GM19193 (cell line): ENCODE results near the gene HTATSF1.

Experiments used
- POLR2A ChIP-seq: IDR thresholded peaks from 4 replicates; pipeline ENCODE4 v1.6.1; 2011; ENCODE audit not compliant: insufficient read depth, insufficient read length; ENCODE audit errors: extremely low read depth

Gene HTATSF1

GRCh38 chrX:136480383-136480782 is 17.0 kb upstream of the HTATSF1 start:
- no peak for TF ChIP-seq POLR2A

DNA sequence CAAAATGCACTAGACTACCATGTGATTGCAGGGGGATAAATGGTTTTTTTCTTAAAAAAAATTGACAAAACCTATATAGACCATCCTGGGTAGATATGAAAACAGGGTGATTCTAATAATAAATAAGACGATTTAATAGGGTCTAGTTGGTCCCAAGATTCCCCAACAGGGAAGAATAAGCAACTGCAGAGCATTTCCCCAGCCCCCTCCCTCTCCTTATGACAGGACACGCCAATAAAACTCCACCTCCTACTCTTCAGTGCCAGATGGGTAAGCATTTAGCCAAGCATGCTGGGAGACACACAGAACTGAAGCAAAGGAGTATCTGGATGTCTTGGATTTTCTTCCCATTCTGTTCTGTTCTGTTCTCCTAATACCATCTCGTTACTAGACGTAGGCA is 9.7 kb upstream of the HTATSF1 start, which contains the start of gene BRS3:
Gene BRS3, plus strand, starts transcription at position 301 of the 400 bp plus-strand sequence. CDS start 168 bp downstream, outside the sequence.
- no peak for TF ChIP-seq POLR2A

DNA sequence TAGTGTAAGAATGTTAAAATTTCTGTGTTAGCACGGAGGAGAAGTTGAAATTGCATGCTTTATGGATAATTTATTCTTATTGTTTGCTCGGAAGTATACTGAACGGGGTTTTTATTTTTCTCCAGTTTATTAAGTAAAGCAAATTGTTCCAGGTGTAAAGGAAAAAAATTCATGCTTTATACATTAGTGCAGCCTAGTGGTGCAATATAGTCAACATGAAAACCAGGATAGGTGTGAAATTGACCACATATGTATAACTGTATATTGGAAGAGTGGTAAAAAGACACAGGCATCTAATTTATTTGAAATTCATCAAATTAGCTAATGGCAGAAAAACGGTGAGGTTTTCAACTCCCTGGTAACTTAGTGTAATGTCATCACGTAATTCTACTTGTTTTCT is 8.7 kb upstream of the HTATSF1 start:
- no peak for TF ChIP-seq POLR2A

- no peak for TF ChIP-seq POLR2A
Measured at GRCh38 chrX:136491832-136492231, 5.6 kb upstream of the HTATSF1 start.

DNA sequence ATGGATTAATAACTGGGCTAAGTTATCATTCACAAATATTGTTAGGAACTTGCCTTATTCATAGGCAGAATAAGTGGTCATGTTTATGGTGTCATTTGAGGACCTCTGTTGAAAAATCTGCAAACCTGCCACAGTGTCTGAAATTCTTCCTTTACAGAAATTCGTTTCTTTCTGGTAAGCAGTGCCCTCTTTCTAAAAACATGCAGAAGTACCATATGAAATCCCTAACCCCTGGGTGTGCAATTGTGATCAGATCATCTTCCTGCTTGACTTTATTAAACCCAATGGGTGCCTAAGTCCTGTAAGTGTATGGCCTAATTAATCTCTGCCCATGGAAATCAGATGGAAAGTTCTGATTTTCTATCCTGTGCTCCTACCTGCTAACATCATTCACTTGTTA is 4.4 kb upstream of the HTATSF1 start:
- no peak for TF ChIP-seq POLR2A

- TF ChIP-seq POLR2A = no peak
Measured at GRCh38 chrX:136495043-136495442, 2.3 kb upstream of the HTATSF1 start.

GRCh38 chrX:136496186-136496763 is 1.1 kb upstream of the HTATSF1 start:
- TF ChIP-seq POLR2A = no peak

DNA sequence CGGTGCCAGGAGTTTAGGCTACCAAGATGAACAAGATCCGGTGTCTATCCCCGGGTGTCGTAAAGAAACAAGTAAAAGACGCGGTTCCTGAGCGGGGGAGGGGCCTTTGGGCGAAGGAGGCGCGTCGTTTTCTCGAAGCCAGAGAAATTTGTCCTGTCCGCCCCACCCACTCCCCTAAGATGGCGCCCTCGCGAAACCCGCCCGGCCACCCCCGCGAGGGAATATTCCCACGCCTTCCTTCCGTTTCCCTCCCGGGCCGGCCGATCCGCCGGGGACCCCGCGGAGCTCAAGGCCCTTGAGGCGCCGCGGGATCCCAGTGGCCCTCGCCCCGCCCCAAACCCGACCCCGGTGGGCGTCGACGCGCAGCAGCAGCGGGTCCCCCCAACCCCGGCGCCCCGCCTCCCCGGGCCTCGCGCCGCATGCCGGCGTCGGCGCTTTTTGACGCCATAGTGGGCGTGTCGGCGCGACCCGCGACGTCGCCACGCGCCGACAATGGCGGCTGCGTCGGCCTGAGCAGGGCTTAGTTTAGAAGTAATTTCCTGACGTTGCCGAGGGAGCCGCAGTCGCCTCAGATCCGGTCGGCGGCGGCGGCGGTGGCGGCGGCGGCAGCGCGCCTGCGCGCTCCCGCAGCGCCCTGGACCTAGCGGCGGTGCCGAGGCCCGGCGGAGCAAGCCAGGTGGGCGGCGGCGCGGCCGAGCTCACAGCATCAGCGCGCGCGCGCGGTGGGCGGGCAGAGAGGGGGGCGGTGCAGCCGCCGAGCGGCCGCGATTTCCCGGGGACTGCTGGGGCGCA is 432 bp upstream of the HTATSF1 start:
- TF ChIP-seq POLR2A = peak; percentile 64

DNA sequence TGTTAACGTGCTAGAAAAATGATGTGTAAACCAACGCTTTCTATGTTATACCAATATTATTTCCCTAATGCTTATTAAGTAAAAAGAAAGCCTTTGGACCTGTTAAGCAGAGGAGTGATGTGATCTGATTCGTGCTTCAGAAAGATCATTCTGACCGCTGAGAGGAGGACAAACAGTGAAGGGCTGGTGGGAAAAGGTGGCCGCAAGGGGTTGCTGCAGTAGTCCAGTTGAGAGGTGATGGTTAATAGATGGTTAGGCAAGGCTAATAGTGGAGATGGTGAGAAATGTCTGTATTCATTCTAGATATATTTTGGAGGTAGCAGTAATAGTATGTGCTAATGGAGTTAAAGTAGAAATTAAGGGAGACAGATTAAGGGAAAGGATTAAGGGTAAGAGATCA is 21.7 kb downstream of the HTATSF1 start:
- no peak for TF ChIP-seq POLR2A

DNA sequence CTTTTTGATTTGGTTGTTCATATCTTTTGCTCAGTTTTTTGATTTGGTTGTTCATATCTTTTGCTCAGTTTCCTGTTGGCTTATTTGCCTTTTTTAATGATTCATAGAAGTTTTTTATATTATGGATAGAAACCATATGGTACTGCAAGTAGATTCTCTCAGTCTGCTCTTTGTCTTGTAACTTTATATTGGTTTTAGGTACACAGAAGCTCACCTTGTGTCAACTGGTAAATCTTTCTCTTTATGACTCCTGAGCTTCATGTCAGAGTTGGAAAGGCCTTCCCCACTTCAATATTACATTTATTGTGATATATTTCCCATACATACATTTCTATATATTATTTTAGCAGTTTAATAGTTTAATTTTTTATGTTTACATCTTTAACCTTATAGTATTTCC is 26.4 kb downstream of the HTATSF1 start:
- TF ChIP-seq POLR2A = no peak

DNA sequence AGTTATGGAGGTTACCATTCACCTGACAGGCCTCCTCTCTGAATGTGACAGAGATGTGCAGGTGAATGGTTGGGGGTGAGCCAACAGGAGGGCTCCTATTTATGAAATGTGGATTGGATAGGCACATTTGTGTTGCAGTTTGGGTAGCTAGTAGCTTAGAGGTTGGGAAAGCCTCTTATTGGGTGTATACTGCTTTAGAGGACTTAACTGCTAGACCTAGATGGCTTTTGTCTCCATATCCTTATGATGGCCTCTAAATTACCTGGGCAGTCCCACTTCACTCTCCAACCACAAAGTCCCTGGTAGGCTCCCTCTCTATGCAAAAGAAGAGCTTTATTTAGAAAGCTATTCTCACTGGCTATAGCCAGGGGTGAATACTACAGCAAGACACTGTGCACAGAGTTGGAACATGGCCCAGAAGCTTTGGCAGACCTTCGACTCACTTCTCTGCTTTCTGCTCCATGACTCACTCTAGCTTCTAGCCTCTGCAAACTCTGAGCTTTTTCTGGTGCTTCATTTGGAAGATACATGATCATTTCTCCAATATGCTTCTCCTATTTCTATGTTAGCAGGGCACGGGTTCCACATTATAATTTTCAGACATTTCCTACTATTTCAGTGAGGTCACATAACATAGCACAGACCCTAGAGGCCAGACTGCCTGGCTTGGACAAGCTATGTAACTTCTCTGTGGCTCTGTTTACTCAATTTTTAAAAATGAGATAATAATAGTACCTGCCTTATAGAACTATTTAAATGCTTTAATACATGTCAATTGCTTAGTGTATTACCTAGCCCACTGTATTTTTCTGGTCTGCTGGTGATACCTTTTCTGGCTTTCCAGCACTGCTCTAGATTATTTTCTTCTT is 28.6 kb downstream of the HTATSF1 start:
- TF ChIP-seq POLR2A = no peak

DNA sequence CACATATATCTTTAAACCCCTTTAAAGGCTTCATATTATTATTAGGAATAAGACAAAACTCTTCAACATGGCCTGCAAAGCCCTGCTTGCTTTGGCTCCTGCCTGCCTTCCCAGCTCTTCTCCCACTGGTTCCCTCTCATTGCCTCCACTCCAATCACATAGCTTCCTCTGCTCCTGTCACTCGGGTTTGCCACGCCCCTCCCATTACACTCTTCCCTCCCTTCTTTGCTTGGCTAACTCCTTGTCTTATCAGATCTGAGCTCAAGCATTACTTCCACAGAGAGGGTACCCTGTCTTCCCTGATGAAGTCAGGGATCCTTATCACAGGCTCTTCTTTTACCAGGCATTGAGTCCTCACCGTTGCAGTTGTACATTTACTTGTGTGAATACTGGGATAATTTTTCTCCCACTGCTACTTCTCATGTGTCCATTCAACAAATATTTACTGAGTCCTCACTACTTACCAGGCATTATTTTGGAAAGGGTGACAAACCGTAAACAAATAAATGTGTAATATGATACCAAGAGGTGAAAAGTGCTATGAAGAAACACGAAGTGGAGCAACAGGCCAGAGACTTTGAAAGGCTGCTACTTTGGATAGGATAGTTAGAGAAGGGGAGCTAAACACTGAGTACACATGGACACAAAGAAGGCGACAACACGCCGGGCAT is 31.4 kb downstream of the HTATSF1 start:
- no peak for TF ChIP-seq POLR2A

GRCh38 chrX:136529795-136530194 is 32.4 kb downstream of the HTATSF1 start:
- TF ChIP-seq POLR2A = no peak

GRCh38 chrX:136531951-136532350 is 34.6 kb downstream of the HTATSF1 start, which contains the start of gene VGLL1:
VGLL1 (plus strand) TSS chrX:136532215; CDS start chrX:136536021, 3,806 bp downstream.
- TF ChIP-seq POLR2A = no peak

GRCh38 chrX:136534131-136534530 is 36.7 kb downstream of the HTATSF1 start:
- TF ChIP-seq POLR2A = no peak
